Liver (tissue), 9 donors: Measurements from ENCODE around the gene NTHL1. TPM values are rescaled to one million over a fixed set of nuclear protein-coding genes. Genes with fewer than 3 reads are reported as not detected.

ENCODE experiments used
- DNase-seq: peaks from one replicate; pipeline ENCODE4 v3.0.0-alpha.2; 2017; ENCODE audit warnings: low spot score
- H3K27ac ChIP-seq, 2 donors: one replicate each; pipeline ENCODE4 v1.7.0; 2013; ENCODE audit warnings: inconsistent platforms in 2 of 2, low read length in 2 of 2, control low read depth in 1 of 2, low read depth in 1 of 2, mild to moderate bottlenecking in 1 of 2
- H3K27me3 ChIP-seq, 4 donors: one replicate each; pipeline versions ENCODE4 v1.6.1 to v1.7.0; 2013; ENCODE audit warnings: low read length in 3 of 4, inconsistent platforms in 1 of 4, mild to moderate bottlenecking in 1 of 4, moderate library complexity in 1 of 4; ENCODE audit not compliant: control insufficient read depth in 4 of 4, insufficient read depth in 4 of 4
- H3K36me3 ChIP-seq, 4 donors: one replicate each; pipeline versions ENCODE4 v1.6.1 to v1.7.0; 2013; ENCODE audit warnings: low read length in 3 of 4, mild to moderate bottlenecking in 3 of 4, low read depth in 1 of 4, moderate library complexity in 1 of 4; ENCODE audit not compliant: control insufficient read depth in 4 of 4, insufficient read depth in 3 of 4
- H3K4me1 ChIP-seq, 4 donors: one replicate each; pipeline versions ENCODE4 v1.6.1 to v1.7.0; 2013; ENCODE audit warnings: low read length in 3 of 4, mild to moderate bottlenecking in 3 of 4, moderate library complexity in 1 of 4; ENCODE audit not compliant: control insufficient read depth in 4 of 4, insufficient read depth in 4 of 4
- H3K4me3 ChIP-seq, 3 donors: one replicate each; pipeline versions ENCODE4 v1.6.1 to v1.7.0; 2013; ENCODE audit warnings: low read length in 3 of 3, control low read depth in 1 of 3, low read depth in 1 of 3, mild to moderate bottlenecking in 1 of 3
- H3K9ac ChIP-seq, 2 donors: one replicate each; pipeline ENCODE4 v1.7.0; 2013; ENCODE audit warnings: low read length in 2 of 2, mild to moderate bottlenecking in 2 of 2, moderate library complexity in 2 of 2, control low read depth in 1 of 2, low read depth in 1 of 2
- H3K9me3 ChIP-seq, 4 donors: one replicate each; pipeline versions ENCODE4 v1.6.1 to v1.7.0; 2013; ENCODE audit warnings: low read length in 3 of 4; ENCODE audit not compliant: control insufficient read depth in 4 of 4
- ATF3 ChIP-seq: IDR thresholded peaks from 2 replicates; pipeline ENCODE4 v1.6.1; 2016; ENCODE audit warnings: antibody characterized with exemption
- CTCF ChIP-seq: fragments of 150-350 bp; IDR thresholded peaks from 2 replicates; pipeline ENCODE4 v1.5.1; 2017; ENCODE audit warnings: improper control_type of control experiment, low read depth, low read length; ENCODE audit not compliant: missing input control
- EGR1 ChIP-seq, 2 donors: IDR thresholded peaks; 2 replicates each; pipeline ENCODE4 v1.6.1; 2016 to 2018; ENCODE audit warnings: antibody characterized with exemption in 2 of 2, low read depth in 2 of 2
- FOXA1 ChIP-seq: IDR thresholded peaks from 2 replicates; pipeline ENCODE4 v1.6.1; 2016; ENCODE audit warnings: antibody characterized with exemption
- FOXA2 ChIP-seq: IDR thresholded peaks from 2 replicates; pipeline ENCODE4 v1.6.1; 2016; ENCODE audit warnings: antibody characterized with exemption
- GABPA ChIP-seq, 2 donors: IDR thresholded peaks in 1 of 2; conservative IDR thresholded peaks in 1 of 2; 2 replicates each; pipeline ENCODE4 v1.6.1; 2016; ENCODE audit warnings: antibody characterized with exemption in 2 of 2, mild to moderate bottlenecking in 1 of 2, moderate library complexity in 1 of 2
- HNF4A ChIP-seq, 2 donors: conservative IDR thresholded peaks; 2 replicates each; pipeline ENCODE4 v1.6.1; 2016; ENCODE audit warnings: antibody characterized with exemption in 2 of 2, mild to moderate bottlenecking in 2 of 2
- HNF4G ChIP-seq: IDR thresholded peaks from 2 replicates; pipeline ENCODE4 v1.6.1; 2016; ENCODE audit warnings: antibody characterized with exemption
- NR2F2 ChIP-seq: IDR thresholded peaks from 2 replicates; pipeline ENCODE4 v1.6.1; 2016; ENCODE audit warnings: antibody characterized with exemption
- RAD21 ChIP-seq, 2 donors: IDR thresholded peaks; 2 replicates each; pipeline ENCODE4 v1.6.1; 2016; ENCODE audit warnings: antibody characterized with exemption in 2 of 2, mild to moderate bottlenecking in 2 of 2
- REST ChIP-seq: IDR thresholded peaks from 2 replicates; pipeline ENCODE4 v1.6.1; 2016; ENCODE audit warnings: antibody characterized with exemption, mild to moderate bottlenecking
- RXRA ChIP-seq, 2 donors: IDR thresholded peaks; 2 replicates each; pipeline ENCODE4 v1.6.1; 2017 to 2018; ENCODE audit warnings: antibody characterized with exemption in 2 of 2, mild to moderate bottlenecking in 1 of 2
- SP1 ChIP-seq: IDR thresholded peaks from 2 replicates; pipeline ENCODE4 v1.6.1; 2018; ENCODE audit warnings: antibody characterized with exemption, mild to moderate bottlenecking
- ZBTB33 ChIP-seq: IDR thresholded peaks from 2 replicates; pipeline ENCODE4 v1.6.1; 2016; ENCODE audit warnings: antibody characterized with exemption
- WGBS: extraction: QIAGEN DNeasy Blood & Tissue Kit; methylation state at CpG from one replicate; pipeline ENCODE4 v1.1.7; 2013; 5-methylcytosine and 5-hydroxymethylcytosine counted together
- polyA plus RNA-seq, 2 donors: library from polyadenylated mRNA; stranded (reverse) in 1 of 2; unstranded in 1 of 2; fragments of 200-250 nt in 1 of 2; fragments of >200 nt in 1 of 2; fragmentation: Nextera tagmentation in 1 of 2; extraction: Ambion mirVana in 1 of 2; gene quantifications; one replicate each; pipeline versions ENCODE4 v1.2.1 to v1.2.3, GENCODE V29; 2013 to 2015
- total RNA-seq, 2 donors: library from RNA; depleted of rRNA; stranded (reverse); fragments of >200 nt; gene quantifications; one replicate each; pipeline ENCODE4 v1.2.3, GENCODE V29; 2014
- TF ChIP-seq, protein P1 (sequence below): IDR thresholded peaks from 2 replicates; pipeline ENCODE4 v1.6.1; 2016; ENCODE audit warnings: antibody characterized with exemption
- donor health status: healthy.
- donor health status: healthy.
- donor health status: healthy.
- donor health status: healthy.
- donor health status: healthy.

Gene NTHL1
- total and polyA plus RNA-seq, 4 donors, result 10.4 to 166 (median 19.1) TPM

DNA sequence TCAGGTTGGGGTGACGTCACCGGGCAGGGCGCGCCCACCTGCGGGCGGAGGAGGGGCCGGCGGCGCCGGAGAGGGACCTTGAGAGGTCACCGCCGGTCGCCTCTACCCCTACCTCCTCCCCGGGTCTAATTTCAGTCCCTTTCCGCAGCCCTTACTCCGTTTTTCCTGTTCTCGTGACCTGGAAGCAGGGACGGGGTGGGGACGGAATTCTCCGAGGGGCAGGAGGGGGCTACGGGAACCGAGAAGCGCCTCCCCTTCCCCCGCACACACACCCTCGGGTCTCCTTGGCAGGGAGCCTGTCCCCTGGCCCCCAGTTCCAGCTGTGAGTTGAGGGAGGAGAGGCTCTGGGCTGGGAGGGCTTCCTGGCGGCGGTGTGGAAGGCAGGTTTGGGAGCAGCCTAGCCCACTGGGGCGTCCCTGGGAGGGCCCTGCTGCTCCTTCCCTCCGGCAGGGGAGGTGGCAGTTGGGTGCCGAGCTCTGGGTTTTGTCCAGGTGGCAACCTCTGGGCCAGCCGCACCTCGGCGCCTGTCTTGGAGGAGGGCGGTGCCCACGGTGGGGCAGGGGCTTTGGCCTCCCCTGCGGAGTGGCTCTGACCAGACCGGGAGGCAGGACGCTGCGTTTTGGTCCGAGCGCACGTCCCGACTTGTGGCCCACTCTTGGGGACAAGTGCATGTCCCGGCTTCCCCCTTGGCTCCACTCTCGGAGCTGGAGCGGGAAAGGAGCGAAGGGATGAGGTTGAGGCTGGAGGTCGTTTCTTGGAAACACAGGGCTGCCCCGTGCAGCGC lies 57.1 kb downstream of the NTHL1 start:
- WGBS, result 8% methylated on average over 50 of the region's 50 CpGs
- peaks cover 2 to 31% (median 17%) of the 10 kb centered on the region in 4 donors for H3K4me1 ChIP-seq
- peak overlapping the region in 1 of 3 donors; percentile 24 for H3K4me3 ChIP-seq
- TF ChIP-seq, protein P1, sequence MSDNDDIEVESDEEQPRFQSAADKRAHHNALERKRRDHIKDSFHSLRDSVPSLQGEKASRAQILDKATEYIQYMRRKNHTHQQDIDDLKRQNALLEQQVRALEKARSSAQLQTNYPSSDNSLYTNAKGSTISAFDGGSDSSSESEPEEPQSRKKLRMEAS, result no peak
- TF ChIP-seq RAD21 (IDR thresholded peaks at IDR 0.05), result no peak
- TF ChIP-seq HNF4A (conservative IDR thresholded peaks at IDR 0.05), result no peak
- TF ChIP-seq FOXA2, result no peak
- no peak for TF ChIP-seq ATF3
- TF ChIP-seq EGR1 (IDR thresholded peaks at IDR 0.05; ENCODE audit: low read depth in 2 of 2), result no peak
- TF ChIP-seq CTCF, result no peak
- no peak for TF ChIP-seq FOXA1
- no peak for TF ChIP-seq HNF4G
- TF ChIP-seq ZBTB33, result no peak
- no peak for TF ChIP-seq SP1
- TF ChIP-seq REST, result no peak
- no peak for TF ChIP-seq NR2F2
- no peak for TF ChIP-seq RXRA (IDR thresholded peaks at IDR 0.05)
- no peak for TF ChIP-seq GABPA (IDR thresholded peaks at IDR 0.05 in 1 of 2, conservative IDR thresholded peaks at IDR 0.05 in 1 of 2)
- H3K27me3 ChIP-seq, result peaks cover 0 to 9% (median 4%) of the 10 kb centered on the region in 4 donors
- peaks cover 0 to 15% (median under 1%) of the 10 kb centered on the region in 4 donors for H3K36me3 ChIP-seq
- H3K27ac ChIP-seq, result no peak overlapping the region
- H3K9ac ChIP-seq, result no peak overlapping the region
- no peaks in the 10 kb centered on the region for H3K9me3 ChIP-seq
- DNase-seq, result no peak
